HG03064 (cell line): ENCODE measurements around the gene PHF10.
"Not testable (repeated sequence)": the region's sequence is repeated elsewhere in the genome, so short reads cannot be mapped to it uniquely, and the experiment has no call there.

Experiments
- ATAC-seq: cut with Tn5 transposase; IDR thresholded peaks from one replicate; pipeline ENCODE4 v1.9.1; 2021; ENCODE audit warnings: low read depth; ENCODE audit not compliant: unreplicated experiment

Gene PHF10

GRCh38 chr6:169724494-169725124 is at the start of gene PHF10:
Gene PHF10 (minus strand): TSS chr6:169724500. CDS start chr6:169723931, 569 bp downstream.
- peak; percentile 46 for ATAC-seq

GRCh38 chr6:169766921-169767736 is 42.8 kb upstream of the PHF10 start:
- no peak for ATAC-seq

- ATAC-seq, result no peak
Measured at GRCh38 chr6:169766232-169766631, 41.9 kb upstream of the PHF10 start.

DNA sequence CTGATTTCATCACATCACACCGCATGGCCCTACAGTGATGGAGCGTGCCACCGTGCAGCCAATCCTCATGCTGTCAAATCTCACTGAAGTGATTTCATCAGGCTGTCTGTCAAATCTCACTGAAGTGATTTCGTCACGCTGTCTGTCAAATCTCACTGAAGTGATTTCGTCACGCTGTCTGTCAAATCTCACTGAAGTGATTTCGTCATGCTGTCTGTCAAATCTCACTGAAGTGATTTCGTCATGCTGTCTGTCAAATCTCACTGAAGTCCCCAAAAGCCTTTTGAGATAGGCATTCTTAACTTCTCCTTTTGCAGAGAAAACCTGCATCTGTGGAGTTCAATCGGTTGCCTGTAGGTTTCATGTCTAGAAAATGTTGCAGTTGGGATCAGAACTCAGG is 41.5 kb upstream of the PHF10 start:
- not testable (repeated sequence) for ATAC-seq

DNA sequence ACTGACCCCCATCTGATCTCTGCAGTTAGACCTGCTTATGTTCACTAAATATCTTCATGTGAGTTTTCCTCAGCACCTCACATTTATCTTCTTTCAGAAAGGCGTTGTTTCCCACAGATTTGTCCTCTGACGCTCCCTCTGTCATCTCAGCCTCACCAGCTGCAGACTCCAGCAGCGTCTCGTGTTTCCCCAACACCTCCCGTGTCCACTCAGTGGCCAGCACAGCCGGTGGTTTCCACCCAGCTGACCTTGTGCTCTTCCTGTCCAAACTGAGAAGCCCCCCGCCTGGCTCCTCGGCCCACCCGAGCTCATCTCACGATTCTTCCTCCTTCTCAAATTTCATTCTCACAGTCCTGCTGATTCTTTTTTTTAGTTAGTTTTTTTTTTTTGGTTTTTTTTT is 39.6 kb upstream of the PHF10 start:
- no peak for ATAC-seq

DNA sequence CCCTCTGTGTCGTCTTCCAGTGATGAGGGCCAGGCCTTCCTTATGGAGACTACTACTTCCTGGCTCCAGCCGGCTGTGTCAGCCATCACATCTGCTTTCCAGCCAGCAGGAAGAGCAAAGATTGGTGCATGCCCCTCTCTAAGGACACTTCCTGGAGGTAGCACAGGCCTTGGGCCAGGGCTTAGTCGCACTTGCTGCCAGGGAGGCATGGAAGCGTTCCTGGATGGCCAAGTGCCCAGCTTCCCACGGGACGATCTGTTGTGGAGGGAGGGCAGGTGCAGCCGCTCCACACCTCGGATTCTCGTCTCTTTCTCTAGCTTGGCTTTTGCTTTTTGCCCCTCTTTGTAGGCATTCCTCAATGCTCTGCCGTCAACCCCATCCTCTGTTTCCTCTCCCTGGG is 39.0 kb upstream of the PHF10 start:
- no peak for ATAC-seq

DNA sequence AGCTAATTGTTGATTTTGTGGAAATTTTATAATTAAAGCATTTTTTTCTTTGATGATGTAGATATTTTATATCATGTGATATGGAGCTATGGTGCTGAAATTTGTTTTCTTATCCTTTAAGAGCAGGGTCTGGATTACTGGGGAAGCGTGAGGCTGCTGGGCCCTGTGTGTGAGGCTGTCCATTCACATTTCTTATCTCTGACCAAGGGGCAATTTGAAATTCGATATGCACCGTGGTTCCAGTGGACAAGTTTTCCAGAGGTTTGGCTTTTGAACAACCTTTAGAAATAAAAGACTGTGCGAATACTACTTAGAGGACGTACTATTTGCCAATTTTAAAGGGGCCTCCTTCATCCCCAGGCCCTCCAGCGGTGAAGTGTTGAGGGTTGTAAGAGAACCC is 30.9 kb upstream of the PHF10 start:
- ATAC-seq, result no peak

GRCh38 chr6:169752074-169752623 is 27.8 kb upstream of the PHF10 start:
- no peak for ATAC-seq

DNA sequence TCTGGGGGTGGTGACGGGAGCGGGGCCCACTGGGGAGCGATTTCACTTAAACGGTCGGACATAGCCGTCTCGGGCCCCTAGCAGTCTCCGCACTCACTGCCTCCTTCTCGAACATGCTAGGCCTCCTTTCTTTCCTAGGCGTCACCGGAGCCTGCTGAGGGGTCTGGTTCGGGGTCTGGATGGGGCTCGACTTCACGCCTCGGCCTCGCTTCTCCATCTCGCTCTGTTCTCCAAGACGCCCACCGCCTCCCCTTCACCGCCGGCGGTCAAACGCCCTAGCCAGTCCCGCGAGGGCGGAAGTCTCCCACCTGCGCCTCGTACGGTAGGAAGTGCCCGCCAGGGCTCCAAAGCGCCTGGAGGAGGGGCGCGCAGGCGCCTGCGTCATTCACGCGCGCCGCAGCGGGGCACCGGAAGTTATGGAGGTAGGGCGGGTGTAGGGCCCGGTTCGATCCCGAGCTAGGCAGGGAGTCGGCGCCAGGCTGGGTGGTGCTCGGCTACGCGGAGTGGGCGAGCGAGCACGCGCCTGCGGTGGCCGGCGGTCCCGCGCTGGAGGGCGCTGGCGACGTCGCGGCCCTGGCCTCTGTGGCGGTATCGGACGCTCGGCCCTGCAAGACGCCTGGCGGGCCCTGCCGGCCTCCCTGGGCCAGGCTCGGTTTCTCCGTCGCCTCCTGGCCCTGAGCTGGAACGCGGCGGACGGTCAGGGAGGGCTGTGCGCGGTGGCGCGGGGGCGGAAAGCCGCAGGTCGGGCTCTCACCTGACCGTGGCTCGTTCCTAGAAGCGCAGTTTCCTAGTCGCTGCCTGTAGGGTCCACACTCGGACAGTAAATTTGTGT is 27.2 kb upstream of the PHF10 start, which contains the start of the genes DYNLT2 and ERMARD:
Gene DYNLT2 (minus strand): TSS at position 331 of the 832 bp plus-strand sequence. CDS start 114 bp downstream, at position 217.
Gene ERMARD (plus strand): TSS at position 381 of the 832 bp plus-strand sequence. CDS start 36 bp downstream, at position 417.
- peak; percentile 95 for ATAC-seq

DNA sequence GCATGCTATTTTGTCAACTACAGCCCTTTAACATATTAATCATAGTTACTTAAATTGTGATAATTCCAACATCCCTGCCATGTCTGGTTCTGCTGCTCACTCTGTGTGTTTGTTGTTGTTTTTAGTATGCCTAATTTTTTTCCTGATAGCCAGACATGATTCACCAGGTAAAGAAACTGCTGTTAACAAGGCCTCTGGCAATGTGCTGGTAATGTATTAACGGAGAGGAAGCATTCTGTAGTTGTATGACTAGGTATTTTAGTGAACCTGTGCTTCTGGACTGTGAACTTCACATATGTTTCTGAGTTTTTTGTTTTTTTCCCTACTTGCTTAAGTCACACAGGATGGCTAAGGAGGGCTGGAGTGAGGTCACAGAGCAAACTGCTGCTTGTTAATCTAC is 22.3 kb upstream of the PHF10 start:
- no peak for ATAC-seq

DNA sequence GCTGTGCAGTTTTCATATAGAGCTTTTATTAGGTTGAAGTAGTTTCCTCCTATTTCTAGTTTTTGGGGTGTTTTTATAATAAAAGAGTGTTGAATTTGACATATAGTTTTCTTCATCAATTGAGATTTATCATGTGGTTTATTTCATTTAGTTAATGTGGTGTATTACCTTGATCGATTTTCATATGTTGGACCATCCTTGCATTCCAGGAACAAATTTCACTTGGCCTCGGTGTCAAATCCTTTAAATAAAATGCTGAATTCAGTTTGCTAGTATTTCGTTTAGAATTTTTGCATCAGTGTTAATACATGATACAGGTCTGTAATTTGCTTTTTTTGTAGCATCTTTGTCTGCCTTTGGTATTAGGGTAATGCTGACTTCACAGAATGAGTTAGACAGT is 21.1 kb upstream of the PHF10 start:
- ATAC-seq, result no peak

DNA sequence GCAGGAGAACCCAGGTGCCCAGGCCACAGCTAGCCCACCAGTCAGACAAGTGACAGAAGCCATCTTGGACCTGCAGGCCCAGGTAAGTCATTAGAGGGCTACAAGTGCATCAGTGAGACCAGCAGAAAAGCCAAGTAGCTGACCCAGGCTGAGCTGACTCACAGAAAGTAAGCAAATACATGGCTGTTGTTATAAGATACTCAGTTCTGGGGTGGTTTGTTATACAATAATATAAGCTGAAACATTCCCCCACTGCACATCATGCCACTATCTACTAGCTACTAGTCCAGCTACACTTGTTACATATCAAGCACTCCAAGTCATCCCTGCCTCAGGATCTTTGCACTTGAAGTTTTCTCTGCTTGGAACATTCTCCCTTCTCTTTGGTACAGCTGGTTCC is 17.0 kb upstream of the PHF10 start:
- ATAC-seq, result no peak

DNA sequence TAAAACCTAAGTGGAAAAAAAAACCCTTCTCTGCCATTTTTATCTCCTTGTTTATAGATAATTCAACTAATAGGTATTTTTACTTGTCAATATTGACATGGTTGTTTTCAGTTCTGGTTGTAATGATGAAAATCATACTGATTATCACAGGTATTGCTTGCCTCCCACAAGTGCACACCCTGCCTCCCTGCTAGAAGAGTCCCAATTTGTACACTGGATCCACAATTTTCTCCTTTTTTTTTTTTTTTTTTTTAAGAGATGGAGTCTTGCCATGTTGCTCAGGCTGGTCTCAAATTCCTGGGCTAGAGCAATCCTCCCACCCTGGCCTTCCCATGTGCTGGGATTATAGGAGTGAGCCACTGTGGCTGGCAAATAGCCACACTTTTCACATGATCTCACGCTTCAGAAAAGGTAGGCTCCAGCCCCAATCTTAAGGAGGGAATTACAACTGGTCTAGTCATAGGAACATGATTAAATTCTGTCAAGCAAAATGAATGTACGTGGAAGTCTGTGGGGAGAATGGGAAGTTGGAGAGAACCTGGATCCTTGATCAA is 14.8 kb upstream of the PHF10 start:
- ATAC-seq, result no peak

DNA sequence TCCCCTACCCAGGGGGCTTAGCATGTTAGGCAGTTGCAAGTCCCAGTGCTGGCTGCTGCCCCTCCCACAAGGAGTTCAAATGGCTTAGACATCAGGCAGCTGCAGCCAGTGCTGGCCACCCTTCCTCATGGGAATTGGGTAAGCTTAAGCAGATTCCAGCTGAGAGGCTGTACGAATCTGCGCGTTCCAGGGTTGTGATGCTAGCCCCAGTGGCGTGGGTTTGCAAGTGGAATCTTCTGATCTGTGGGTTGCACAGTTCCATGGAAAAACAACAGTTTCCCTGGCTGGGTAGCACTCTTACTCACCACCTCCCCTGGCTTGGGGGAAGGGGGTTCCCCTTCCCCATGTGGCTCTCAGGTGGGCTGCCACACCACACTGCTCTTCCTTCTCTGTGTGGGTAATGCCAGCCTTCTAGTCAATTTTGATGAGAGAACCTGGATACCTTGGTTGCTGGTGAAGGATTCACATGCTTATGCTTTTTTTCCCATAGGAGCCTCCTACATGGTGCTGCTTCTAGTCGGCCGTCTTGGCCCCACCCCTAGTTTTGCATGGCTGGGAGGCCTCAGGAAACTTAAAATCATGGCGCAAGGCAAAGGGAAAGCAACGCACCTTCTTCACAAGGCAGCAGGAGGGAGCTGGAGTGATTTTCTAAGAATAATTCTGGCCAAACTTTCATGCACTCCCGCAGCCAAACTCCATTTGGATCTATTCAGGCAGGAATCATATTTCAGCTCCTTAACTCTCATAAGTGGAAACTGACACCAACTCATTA is 14.1 kb upstream of the PHF10 start:
- no peak for ATAC-seq

DNA sequence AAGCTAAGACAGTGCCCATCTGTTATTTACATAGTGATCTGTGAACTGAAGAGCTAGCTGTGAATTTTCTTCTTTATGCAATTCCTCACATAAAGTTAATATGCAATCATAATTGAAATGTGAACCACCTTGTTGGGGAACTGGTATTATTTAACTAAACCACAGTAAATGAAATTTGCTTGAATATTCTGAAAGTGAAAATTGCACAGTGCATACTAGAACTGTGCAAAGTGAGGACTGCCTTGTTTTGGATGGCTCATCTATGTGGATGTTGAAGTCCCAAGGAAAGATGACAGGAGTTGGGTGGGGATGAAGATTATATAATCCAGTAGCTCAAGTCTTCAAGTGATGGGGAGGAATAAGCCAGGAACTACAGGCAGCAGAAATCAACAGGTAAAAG is 5.7 kb upstream of the PHF10 start:
- no peak for ATAC-seq

- no peak for ATAC-seq
Measured at GRCh38 chr6:169726963-169727362, 2.7 kb upstream of the PHF10 start.

DNA sequence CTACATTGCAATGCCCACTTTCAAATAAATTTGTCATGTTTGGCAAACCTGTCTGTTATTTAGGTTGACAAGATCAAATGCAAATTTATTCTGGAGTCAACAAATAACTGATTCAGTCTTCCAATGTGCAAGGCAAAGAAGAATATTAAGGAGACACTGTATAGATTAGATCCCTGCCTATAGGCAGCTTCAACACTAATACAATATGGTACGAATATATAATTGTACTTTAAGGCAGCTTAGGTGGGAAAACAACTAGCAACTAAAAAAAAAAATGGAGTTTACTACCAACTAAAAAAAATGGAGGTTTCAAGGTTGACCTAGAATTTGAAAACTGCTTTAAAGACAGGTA is 1.7 kb upstream of the PHF10 start:
- ATAC-seq, result no peak

- ATAC-seq, result peak; percentile 2
Measured at GRCh38 chr6:169725125-169726048, 1.1 kb upstream of the PHF10 start.
